ENCODE measurements around the gene TIMM23B. TPM values are rescaled to one million over a fixed set of nuclear protein-coding genes. Genes with fewer than 3 reads are reported as not detected.
"Not testable (repeated sequence)": the region's sequence is repeated elsewhere in the genome, so short reads cannot be mapped to it uniquely, and the experiment has no call there.

Gene TIMM23B
- total RNA-seq, 2 donors from 2014 or later: 22.7 to 48.1 TPM

GRCh38 chr10:49988376-49988775, 46.5 kb downstream of the TIMM23B start, which contains the start of gene AGAP6:
Gene AGAP6, plus strand, starts transcription at chr10:49988406. Its CDS starts 310 bp downstream, at chr10:49988716.
- not testable (repeated sequence) for H3K27me3 ChIP-seq (replicated peaks; ENCODE audit: insufficient read depth); DNase-seq (ENCODE audit: low spot score); H3K4me1 ChIP-seq (ENCODE audit: control insufficient read depth in 1 of 2, low read depth in 2 of 2); ATAC-seq (ENCODE audit: insufficient number of reproducible peaks, low FRiP score, low read depth); H3K27ac ChIP-seq; H3K4me3 ChIP-seq; H3K9me3 ChIP-seq; H3K36me3 ChIP-seq

GRCh38 chr10:49995321-49995720, 53.5 kb downstream of the TIMM23B start:
- not testable (repeated sequence) for H3K4me3 ChIP-seq; DNase-seq (ENCODE audit: low spot score); H3K27me3 ChIP-seq (replicated peaks; ENCODE audit: insufficient read depth); H3K9me3 ChIP-seq; ATAC-seq (ENCODE audit: insufficient number of reproducible peaks, low FRiP score, low read depth); H3K36me3 ChIP-seq; H3K4me1 ChIP-seq (ENCODE audit: control insufficient read depth in 1 of 2, low read depth in 2 of 2); H3K27ac ChIP-seq

GRCh38 chr10:50014024-50014423, 72.2 kb downstream of the TIMM23B start:
- not testable (repeated sequence) for H3K4me3 ChIP-seq; H3K9me3 ChIP-seq; H3K4me1 ChIP-seq (ENCODE audit: control insufficient read depth in 1 of 2, low read depth in 2 of 2); H3K27me3 ChIP-seq (replicated peaks; ENCODE audit: insufficient read depth); H3K36me3 ChIP-seq; DNase-seq (ENCODE audit: low spot score); H3K27ac ChIP-seq; ATAC-seq (ENCODE audit: insufficient number of reproducible peaks, low FRiP score, low read depth)

GRCh38 chr10:50015596-50016220, 73.9 kb downstream of the TIMM23B start:
- not testable (repeated sequence) for ATAC-seq (ENCODE audit: insufficient number of reproducible peaks, low FRiP score, low read depth); H3K9me3 ChIP-seq; H3K4me3 ChIP-seq; H3K36me3 ChIP-seq; H3K4me1 ChIP-seq (ENCODE audit: control insufficient read depth in 1 of 2, low read depth in 2 of 2); DNase-seq (ENCODE audit: low spot score); H3K27me3 ChIP-seq (replicated peaks; ENCODE audit: insufficient read depth); H3K27ac ChIP-seq

GRCh38 chr10:50016926-50017325, 75.1 kb downstream of the TIMM23B start:
- H3K36me3 ChIP-seq; H3K4me3 ChIP-seq; H3K9me3 ChIP-seq; H3K27ac ChIP-seq; DNase-seq (ENCODE audit: low spot score); H3K27me3 ChIP-seq (replicated peaks; ENCODE audit: insufficient read depth); H3K4me1 ChIP-seq (ENCODE audit: control insufficient read depth in 1 of 2, low read depth in 2 of 2); ATAC-seq (ENCODE audit: insufficient number of reproducible peaks, low FRiP score, low read depth): not testable (repeated sequence)

- H3K9me3 ChIP-seq; H3K36me3 ChIP-seq; H3K27ac ChIP-seq; H3K4me3 ChIP-seq; DNase-seq (ENCODE audit: low spot score); H3K27me3 ChIP-seq (replicated peaks; ENCODE audit: insufficient read depth); H3K4me1 ChIP-seq (ENCODE audit: control insufficient read depth in 1 of 2, low read depth in 2 of 2); ATAC-seq (ENCODE audit: insufficient number of reproducible peaks, low FRiP score, low read depth): not testable (repeated sequence)
These were observed 75.8 kb downstream of the TIMM23B start for GRCh38 chr10:50017646-50018045.

GRCh38 chr10:50019279-50019678, 77.4 kb downstream of the TIMM23B start:
- H3K4me3 ChIP-seq; H3K27me3 ChIP-seq (replicated peaks; ENCODE audit: insufficient read depth); DNase-seq (ENCODE audit: low spot score); H3K36me3 ChIP-seq; H3K4me1 ChIP-seq (ENCODE audit: control insufficient read depth in 1 of 2, low read depth in 2 of 2); ATAC-seq (ENCODE audit: insufficient number of reproducible peaks, low FRiP score, low read depth); H3K9me3 ChIP-seq; H3K27ac ChIP-seq: not testable (repeated sequence)

GRCh38 chr10:50020451-50021024, 78.7 kb downstream of the TIMM23B start:
- H3K27me3 ChIP-seq (replicated peaks; ENCODE audit: insufficient read depth); H3K9me3 ChIP-seq; H3K27ac ChIP-seq; H3K4me1 ChIP-seq (ENCODE audit: control insufficient read depth in 1 of 2, low read depth in 2 of 2); H3K4me3 ChIP-seq; ATAC-seq (ENCODE audit: insufficient number of reproducible peaks, low FRiP score, low read depth); H3K36me3 ChIP-seq; DNase-seq (ENCODE audit: low spot score): not testable (repeated sequence)

GRCh38 chr10:50021646-50022045, 79.8 kb downstream of the TIMM23B start:
- H3K27me3 ChIP-seq (replicated peaks; ENCODE audit: insufficient read depth): no peaks in the 10 kb centered on the region
- H3K9me3 ChIP-seq: no peaks in the 10 kb centered on the region
- no peak for TF ChIP-seq CTCF (IDR thresholded peaks at IDR 0.05)
- ATAC-seq (ENCODE audit: insufficient number of reproducible peaks, low FRiP score, low read depth): no peak
- no peak overlapping the region for H3K27ac ChIP-seq
- H3K4me3 ChIP-seq: no peak overlapping the region
- DNase-seq (ENCODE audit: low spot score): no peak
- no peaks in the 10 kb centered on the region for H3K36me3 ChIP-seq
- H3K4me1 ChIP-seq (ENCODE audit: control insufficient read depth in 1 of 2, low read depth in 2 of 2): no peaks in the 10 kb centered on the region

Other genes with a start within 250 kb of the TIMM23B start
- not detected for gene OGDHL, start 179.7 kb upstream of the TIMM23B start, total RNA-seq
- gene PARG, start within 50 bp of the TIMM23B start, total RNA-seq: 10 to 100 TPM; 24.0 to 62.9 TPM
- 10 to 100 TPM; 18.8 to 26.9 TPM for gene AGAP6, start 46.4 kb downstream of the TIMM23B start, total RNA-seq
- 10 to 100 TPM; 32.2 to 33.7 TPM for gene WASHC2A, start 125.9 kb downstream of the TIMM23B start, total RNA-seq

Measured in thoracic aorta (tissue), 2 donors.